Caco-2 (cell line): ENCODE measurements around the gene DCDC1. TPM values are rescaled to one million over a fixed set of nuclear protein-coding genes. Genes with fewer than 3 reads are reported as not detected.

Source experiments
- BruUV-seq: library from RNA; stranded (reverse); fragments of 400-500 nt; replicated peaks from 2 replicates; lab custom pipeline; 2021; lab: Mats Ljungman, UMichigan
- CTCF ChIA-PET: fragments of 300-600 bp; sonication (Branson Sonifier 250); formaldehyde crosslinking; loops from one replicate; lab custom pipeline; 2022; ENCODE audit warnings: antibody characterized with exemption; lab: Charles Lee
- POLR2A ChIA-PET: fragments of 300-600 bp; sonication (Branson Sonifier 250); formaldehyde crosslinking; loops from one replicate; lab custom pipeline; 2022; ENCODE audit warnings: antibody characterized with exemption; lab: Charles Lee
- DNase-seq, 2 experiments: peaks; one replicate each; pipeline versions ENCODE4 v3.0.0 to v3.0.0-alpha.2; 2020 to 2022
- H3K27me3 ChIP-seq: replicated peaks from 2 replicates; pipeline ENCODE4 v1.6.0; 2011; ENCODE audit warnings: low read length; ENCODE audit not compliant: control insufficient read depth, insufficient read depth
- H3K36me3 ChIP-seq: 2 replicates; pipeline ENCODE4 v1.5.1; 2011; ENCODE audit warnings: low read length; ENCODE audit not compliant: control insufficient read depth, insufficient read depth
- H3K4me1 ChIP-seq: fragments of 250-450 bp; sonication (Bioruptor Pico); 2 replicates; pipeline ENCODE4 v1.5.1; 2020; ENCODE audit warnings: mild to moderate bottlenecking
- H3K4me3 ChIP-seq: 2 replicates; pipeline ENCODE4 v1.5.1; 2011; ENCODE audit warnings: low read depth, mild to moderate bottlenecking, control low read depth, low read length
- H3K9me3 ChIP-seq: fragments of 250-450 bp; sonication (Bioruptor Pico); 2 replicates; pipeline ENCODE4 v1.5.1; 2020; ENCODE audit warnings: mild to moderate bottlenecking, moderate library complexity
- H3K27ac Mint-ChIP-seq: one replicate; pipeline ENCODE4 v1.8.0; 2022; ENCODE audit warnings: mixed read lengths; ENCODE audit not compliant: unreplicated experiment
- H3K27me3 Mint-ChIP-seq: one replicate; pipeline ENCODE4 v1.8.0; 2022; ENCODE audit warnings: mixed read lengths; ENCODE audit not compliant: insufficient read depth, unreplicated experiment
- H3K36me3 Mint-ChIP-seq: one replicate; pipeline ENCODE4 v1.8.0; 2022; ENCODE audit warnings: mild to moderate bottlenecking, mixed read lengths; ENCODE audit not compliant: insufficient read depth, unreplicated experiment
- H3K4me1 Mint-ChIP-seq: one replicate; pipeline ENCODE4 v1.8.0; 2022; ENCODE audit warnings: low read depth, mixed read lengths; ENCODE audit not compliant: unreplicated experiment
- H3K4me3 Mint-ChIP-seq: one replicate; pipeline ENCODE4 v1.8.0; 2022; ENCODE audit warnings: mild to moderate bottlenecking, moderate library complexity, mixed read lengths; ENCODE audit not compliant: unreplicated experiment
- H3K9me3 Mint-ChIP-seq: one replicate; pipeline ENCODE4 v1.8.0; 2022; ENCODE audit warnings: mixed read lengths; ENCODE audit not compliant: unreplicated experiment
- intact Hi-C: fragments of 100-400 bp; cut with micrococcal nuclease; formaldehyde crosslinking; loops from one replicate; pipeline ENCODE4 v1.10.0; 2022; ENCODE audit not compliant: unreplicated experiment
- total RNA-seq: library from RNA; stranded (reverse); gene quantifications from 2 replicates; pipeline ENCODE4 v1.2.3, GENCODE V29; 2022
- TF ChIP-seq, protein P1 (sequence below), 2 experiments: fragments of 200-600 bp in 1 of 2; IDR thresholded peaks; 1 replicate in 1 of 2; 2 replicates in 1 of 2; pipeline versions ENCODE4 v1.5.1 to v1.8.0; 2011 to 2022; ENCODE audit warnings: antibody characterized with exemption in 1 of 2, control low read depth in 1 of 2, inconsistent platforms in 1 of 2, low read depth in 1 of 2, low read length in 1 of 2, mild to moderate bottlenecking in 1 of 2, moderate library complexity in 1 of 2; ENCODE audit not compliant: insufficient read depth in 1 of 2, severe bottlenecking in 1 of 2, unreplicated experiment in 1 of 2

Gene DCDC1
- total RNA-seq, 1 experiment from 2014 or later, result not detected

DNA sequence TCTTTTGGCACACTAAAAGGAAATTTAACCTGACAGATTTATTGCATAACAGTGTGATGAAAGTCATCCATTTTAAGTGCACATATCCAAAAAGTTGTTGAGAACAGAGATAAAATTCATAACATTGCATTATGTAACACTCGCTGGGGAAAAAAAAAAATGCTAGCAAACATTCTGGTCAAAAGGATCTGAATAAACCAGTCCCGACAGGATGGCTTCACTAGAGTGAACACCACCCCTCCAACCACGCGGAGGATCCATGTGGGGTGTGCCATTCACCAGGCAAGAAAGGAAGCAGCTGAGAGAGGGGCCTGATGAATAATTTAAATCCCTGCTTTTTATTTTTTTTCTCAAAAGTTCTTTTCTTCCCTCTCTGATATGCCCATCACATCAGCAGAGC, 258.7 kb downstream of the DCDC1 start:
- H3K27me3 ChIP-seq, result no peaks in the 10 kb centered on the region
- DNase-seq, result no peak
- ChIA-PET POLR2A (no interaction called here), CTCF (no interaction called here)
- H3K27me3 Mint-ChIP-seq, result peaks cover 6% of the 10 kb centered on the region
- no peak overlapping the region for H3K27ac Mint-ChIP-seq
- TF ChIP-seq, protein P1, sequence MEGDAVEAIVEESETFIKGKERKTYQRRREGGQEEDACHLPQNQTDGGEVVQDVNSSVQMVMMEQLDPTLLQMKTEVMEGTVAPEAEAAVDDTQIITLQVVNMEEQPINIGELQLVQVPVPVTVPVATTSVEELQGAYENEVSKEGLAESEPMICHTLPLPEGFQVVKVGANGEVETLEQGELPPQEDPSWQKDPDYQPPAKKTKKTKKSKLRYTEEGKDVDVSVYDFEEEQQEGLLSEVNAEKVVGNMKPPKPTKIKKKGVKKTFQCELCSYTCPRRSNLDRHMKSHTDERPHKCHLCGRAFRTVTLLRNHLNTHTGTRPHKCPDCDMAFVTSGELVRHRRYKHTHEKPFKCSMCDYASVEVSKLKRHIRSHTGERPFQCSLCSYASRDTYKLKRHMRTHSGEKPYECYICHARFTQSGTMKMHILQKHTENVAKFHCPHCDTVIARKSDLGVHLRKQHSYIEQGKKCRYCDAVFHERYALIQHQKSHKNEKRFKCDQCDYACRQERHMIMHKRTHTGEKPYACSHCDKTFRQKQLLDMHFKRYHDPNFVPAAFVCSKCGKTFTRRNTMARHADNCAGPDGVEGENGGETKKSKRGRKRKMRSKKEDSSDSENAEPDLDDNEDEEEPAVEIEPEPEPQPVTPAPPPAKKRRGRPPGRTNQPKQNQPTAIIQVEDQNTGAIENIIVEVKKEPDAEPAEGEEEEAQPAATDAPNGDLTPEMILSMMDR (IDR thresholded peaks at IDR 0.05; ENCODE audit: insufficient read depth in 1 of 2, low read depth in 1 of 2, low read length in 1 of 2, severe bottlenecking in 1 of 2, unreplicated experiment in 1 of 2), result no peak
- no peak overlapping the region for H3K4me3 Mint-ChIP-seq
- H3K4me1 ChIP-seq, result no peaks in the 10 kb centered on the region
- intact Hi-C loops, result no loop called here
- H3K36me3 ChIP-seq, result no peaks in the 10 kb centered on the region
- no peaks in the 10 kb centered on the region for H3K36me3 Mint-ChIP-seq
- no peaks in the 10 kb centered on the region for H3K9me3 Mint-ChIP-seq
- H3K4me3 ChIP-seq, result no peak overlapping the region
- no TSS peak for BruUV-seq
- no peaks in the 10 kb centered on the region for H3K9me3 ChIP-seq
- H3K4me1 Mint-ChIP-seq, result no peaks in the 10 kb centered on the region

DNA sequence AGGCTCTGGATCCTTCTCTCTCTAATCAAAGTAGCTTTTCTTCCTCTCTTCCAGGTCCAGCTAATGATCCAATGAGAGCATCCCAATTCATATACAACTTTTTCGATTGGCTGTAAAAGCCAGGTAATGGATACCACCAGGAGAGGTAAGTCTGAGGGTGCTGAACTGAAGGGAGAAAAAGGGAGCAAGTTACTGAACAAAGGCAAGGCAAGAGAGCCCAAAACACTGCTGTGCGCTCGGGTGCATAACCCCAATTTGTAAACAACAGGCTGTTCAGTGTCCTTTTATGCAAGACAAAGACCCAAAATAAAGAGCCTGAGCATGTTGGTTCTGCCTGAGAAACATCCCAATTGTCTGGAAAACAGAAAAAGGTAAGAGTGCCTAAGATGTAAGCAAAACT, 260.1 kb downstream of the DCDC1 start:
- POLR2A ChIA-PET, result no interaction called here
- BruUV-seq, result no TSS peak

DNA sequence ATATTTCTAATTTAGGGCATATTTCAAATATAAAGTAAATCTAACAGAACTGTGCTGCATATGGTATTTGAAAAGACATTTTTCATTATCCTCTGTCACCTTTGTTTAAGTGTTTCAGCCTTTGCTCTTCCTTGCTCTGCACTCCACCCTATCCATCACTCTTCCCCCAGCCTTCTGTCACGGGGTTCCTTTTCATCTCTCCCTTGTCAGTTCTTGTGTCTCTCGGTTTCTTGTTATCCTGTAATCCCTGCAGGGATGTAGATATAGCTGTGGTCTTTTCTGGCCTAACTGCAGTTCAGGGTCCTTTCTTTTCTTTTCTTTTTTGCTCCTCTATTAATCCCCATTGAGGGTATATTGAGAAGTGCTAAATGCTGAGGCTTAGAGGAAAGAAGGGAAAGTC, 261.9 kb downstream of the DCDC1 start:
- H3K4me3 Mint-ChIP-seq, result no peak overlapping the region
- CTCF ChIA-PET, result interaction anchor here (0.8 to 2.0 kb wide), 10 partner anchors 8 to 1068 kb away, joined by 3 to 25 read pairs (median 5); partner anchors contain the start of genes DCDC1 and DNAJC24
- intact Hi-C loops, result loop anchor here (1.0 to 5.0 kb wide), 7 partner anchors 126 to 1065 kb away; no protein-coding TSS in a partner anchor
- no peaks in the 10 kb centered on the region for H3K9me3 Mint-ChIP-seq
- peaks cover 7% of the 10 kb centered on the region for H3K27me3 Mint-ChIP-seq
- no peak overlapping the region for H3K4me3 ChIP-seq
- DNase-seq, result no peak
- no peaks in the 10 kb centered on the region for H3K36me3 ChIP-seq
- no peak overlapping the region for H3K27ac Mint-ChIP-seq
- H3K9me3 ChIP-seq, result no peaks in the 10 kb centered on the region
- BruUV-seq, result no TSS peak
- H3K27me3 ChIP-seq, result no peaks in the 10 kb centered on the region
- TF ChIP-seq, protein P1 (IDR thresholded peaks at IDR 0.05; ENCODE audit: insufficient read depth in 1 of 2, low read depth in 1 of 2, low read length in 1 of 2, severe bottlenecking in 1 of 2, unreplicated experiment in 1 of 2), result no peak
- no peaks in the 10 kb centered on the region for H3K4me1 ChIP-seq
- POLR2A ChIA-PET, result no interaction called here
- no peaks in the 10 kb centered on the region for H3K36me3 Mint-ChIP-seq
- peaks cover 8% of the 10 kb centered on the region for H3K4me1 Mint-ChIP-seq

More for the DNA sequence above, 260.1 kb downstream of the DCDC1 start:
- Histone ChIP-seq H3K36me3 (no peaks in the 10 kb centered on the region), H3K9me3 (no peaks in the 10 kb centered on the region), H3K27me3 (no peaks in the 10 kb centered on the region), H3K4me1 (no peaks in the 10 kb centered on the region), H3K4me3 (no peak overlapping the region)
- H3K27me3 Mint-ChIP-seq, result peaks cover 8% of the 10 kb centered on the region
- intact Hi-C loops, result loop anchor here (5.0 kb wide), 1 partner anchor 533 kb away; no protein-coding TSS in a partner anchor
- no peak for DNase-seq
- TF ChIP-seq, protein P1 (IDR thresholded peaks at IDR 0.05; ENCODE audit: insufficient read depth in 1 of 2, low read depth in 1 of 2, low read length in 1 of 2, severe bottlenecking in 1 of 2, unreplicated experiment in 1 of 2), result no peak
- no peak overlapping the region for H3K4me3 Mint-ChIP-seq
- no peaks in the 10 kb centered on the region for H3K4me1 Mint-ChIP-seq
- H3K9me3 Mint-ChIP-seq, result no peaks in the 10 kb centered on the region
- H3K36me3 Mint-ChIP-seq, result no peaks in the 10 kb centered on the region
- CTCF ChIA-PET, result interaction anchor here (0.6 kb wide), 1 partner anchor 10 kb away, joined by 4 read pairs; no protein-coding TSS in a partner anchor
- no peak overlapping the region for H3K27ac Mint-ChIP-seq
